A549 (cell line): ENCODE data around the gene ANKRD50. TPM values are rescaled to one million over a fixed set of nuclear protein-coding genes. Genes with fewer than 3 reads are reported as not detected.

Experiments
- ATAC-seq, 2 experiments: fragments of 200-7000 bp in 1 of 2; fragments of >200 bp in 1 of 2; cut with Nextera tagmentation in 1 of 2; cut with Tn5 transposase in 1 of 2; 3 replicates each; pipeline versions ENCODE4 v1.8.0 to v1.9.1; 2018 to 2020; ENCODE audit warnings: mild to moderate bottlenecking in 1 of 2, moderate library complexity in 1 of 2
- CTCF ChIA-PET: fragments of 300-600 bp; sonication (Branson Sonifier 250); formaldehyde crosslinking; extraction: SDS; loops from one replicate; lab custom pipeline; 2021; ENCODE audit warnings: antibody characterized with exemption, inconsistent platforms; lab: Yijun Ruan, JAX
- POLR2A ChIA-PET: fragments of 350-600 bp; formaldehyde crosslinking; extraction: SDS; loops from one replicate; lab custom pipeline; 2021; ENCODE audit warnings: antibody characterized with exemption, inconsistent platforms; lab: Yijun Ruan, JAX
- DNase-seq, 2 experiments: peaks; one replicate each; pipeline versions ENCODE4 v3.0.0 to v3.0.0-alpha.2; 2011 to 2016; ENCODE audit warnings: low read depth in 1 of 2, low spot score in 1 of 2
- FAIRE-seq: peaks from 2 replicates; lab custom pipeline; 2011; peaks lifted over from hg19 to GRCh38; lab: Jason Lieb, UNC
- H3K27ac ChIP-seq, 2 experiments: fragments of >200 bp; sonication (Bioruptor Twin); formaldehyde crosslinking; 3 replicates each; pipeline ENCODE4 v1.5.1; 2016 to 2017
- H3K4me1 ChIP-seq: fragments of >200 bp; sonication (Bioruptor Twin); formaldehyde crosslinking; 3 replicates; pipeline ENCODE4 v1.6.1; 2016
- H3K4me2 ChIP-seq: fragments of >200 bp; sonication (Bioruptor Twin); formaldehyde crosslinking; 3 replicates; pipeline ENCODE4 v1.6.1; 2016
- H3K4me3 ChIP-seq: fragments of >200 bp; sonication (Bioruptor Twin); formaldehyde crosslinking; 3 replicates; pipeline ENCODE4 v1.5.1; 2016
- H3K9me3 ChIP-seq: fragments of >200 bp; sonication (Bioruptor Twin); formaldehyde crosslinking; 3 replicates; pipeline ENCODE4 v1.6.1; 2016
- CBX2 ChIP-seq: fragments of 200-600 bp; sonication (generic); IDR thresholded peaks from 2 replicates; pipeline ENCODE4 v1.6.1; 2016; ENCODE audit warnings: low read depth, mild to moderate bottlenecking, borderline replicate concordance
- CBX8 ChIP-seq: fragments of 200-600 bp; sonication (generic); IDR thresholded peaks from 2 replicates; pipeline ENCODE4 v1.6.1; 2016
- CEBPB ChIP-seq, 2 experiments: fragments of >200 bp in 1 of 2; sonication (Bioruptor Twin) in 1 of 2; formaldehyde crosslinking in 1 of 2; IDR thresholded peaks; 2 replicates each; pipeline ENCODE4 v1.6.1; 2012 to 2016
- CHD2 ChIP-seq: fragments of 150-350 bp; IDR thresholded peaks from 2 replicates; pipeline ENCODE4 v1.6.1; 2014; ENCODE audit warnings: low read length; ENCODE audit not compliant: partially characterized antibody
- CHD4 ChIP-seq: fragments of 200-600 bp; sonication (generic); IDR thresholded peaks from 2 replicates; pipeline ENCODE4 v1.6.1; 2016; ENCODE audit warnings: antibody characterized with exemption, mild to moderate bottlenecking, borderline replicate concordance
- EHF ChIP-seq: fragments of 250-450 bp; sonication (Bioruptor Pico); IDR thresholded peaks from 2 replicates; pipeline ENCODE4 v1.5.0; 2020; ENCODE audit warnings: mild to moderate bottlenecking
- ESRRA ChIP-seq: fragments of 150-350 bp; IDR thresholded peaks from 2 replicates; pipeline ENCODE4 v1.6.1; 2014; ENCODE audit warnings: mild to moderate bottlenecking, low read length, borderline replicate concordance
- FOSB ChIP-seq: fragments of 250-450 bp; sonication (Bioruptor Pico); IDR thresholded peaks from 2 replicates; pipeline ENCODE4 v1.5.0; 2020; ENCODE audit warnings: mild to moderate bottlenecking, moderate library complexity
- GATA3 ChIP-seq: IDR thresholded peaks from 2 replicates; pipeline ENCODE4 v1.6.1; 2012; ENCODE audit warnings: borderline replicate concordance
- HEYL ChIP-seq: fragments of 250-450 bp; sonication (Bioruptor Pico); IDR thresholded peaks from 2 replicates; pipeline ENCODE4 v1.8.0; 2021; ENCODE audit warnings: mild to moderate bottlenecking, moderate library complexity
- HOXA7 ChIP-seq: fragments of 250-450 bp; sonication (Bioruptor Pico); IDR thresholded peaks from 2 replicates; pipeline ENCODE4 v1.5.0; 2020; ENCODE audit warnings: mild to moderate bottlenecking, moderate library complexity
- HOXB5 ChIP-seq: fragments of 250-450 bp; sonication (Bioruptor Pico); IDR thresholded peaks from 2 replicates; pipeline ENCODE4 v1.5.0; 2020; ENCODE audit warnings: mild to moderate bottlenecking, moderate library complexity
- MAFK ChIP-seq: fragments of 450-650 bp; IDR thresholded peaks from 2 replicates; pipeline ENCODE4 v1.6.1; 2014; ENCODE audit not compliant: partially characterized antibody
- MAX ChIP-seq: IDR thresholded peaks from 2 replicates; pipeline ENCODE4 v1.6.1; 2012
- MAZ ChIP-seq: fragments of 150-350 bp; IDR thresholded peaks from 2 replicates; pipeline ENCODE4 v1.6.1; 2014; ENCODE audit warnings: antibody characterized with exemption, low read depth, low read length, borderline replicate concordance
- NR3C1 ChIP-seq: fragments of >200 bp; sonication (Bioruptor Twin); formaldehyde crosslinking; IDR thresholded peaks from 3 replicates; pipeline ENCODE4 v1.6.1; 2017
- PBX3 ChIP-seq: IDR thresholded peaks from 2 replicates; pipeline ENCODE4 v1.6.1; 2012
- PHF8 ChIP-seq: fragments of 200-600 bp; sonication (generic); IDR thresholded peaks from 2 replicates; pipeline ENCODE4 v1.6.1; 2016; ENCODE audit warnings: low read depth, mild to moderate bottlenecking, antibody characterized with exemption, moderate library complexity, borderline replicate concordance
- POLR2A ChIP-seq: IDR thresholded peaks from 2 replicates; pipeline ENCODE4 v1.6.1; 2012; ENCODE audit warnings: mild to moderate bottlenecking, low read length
- POLR2AphosphoS2 ChIP-seq: conservative IDR thresholded peaks from 2 replicates; pipeline ENCODE4 v1.6.1; 2012; ENCODE audit warnings: low read length, improper control_type of control experiment, inconsistent platforms
- RARB ChIP-seq: fragments of 250-450 bp; sonication (Bioruptor Pico); IDR thresholded peaks from 2 replicates; pipeline ENCODE4 v1.8.0; 2021; ENCODE audit warnings: mild to moderate bottlenecking, moderate library complexity
- RFX5 ChIP-seq: fragments of 450-650 bp; IDR thresholded peaks from 2 replicates; pipeline ENCODE4 v1.7.1; 2014; ENCODE audit warnings: antibody characterized with exemption, mild to moderate bottlenecking, moderate library complexity
- TFCP2L1 ChIP-seq: fragments of 250-450 bp; sonication (Bioruptor Pico); IDR thresholded peaks from 2 replicates; pipeline ENCODE4 v1.5.0; 2021; ENCODE audit warnings: mild to moderate bottlenecking
- USF2 ChIP-seq: fragments of 450-650 bp; IDR thresholded peaks from 2 replicates; pipeline ENCODE4 v1.6.1; 2014; ENCODE audit warnings: antibody characterized with exemption
- ZFP36 ChIP-seq: fragments of 450-650 bp; IDR thresholded peaks from 2 replicates; pipeline ENCODE4 v1.6.1; 2014; ENCODE audit warnings: borderline replicate concordance; ENCODE audit not compliant: partially characterized antibody
- WGBS: methylation state at CpG from one replicate; pipeline ENCODE4 v1.1.6; 2017; ENCODE audit errors: missing lambda C conversion rate; 5-methylcytosine and 5-hydroxymethylcytosine counted together
- polyA plus RNA-seq, 4 experiments: library from polyadenylated mRNA; depleted of rRNA in 3 of 4; stranded (reverse); fragments of >200 nt; fragmentation: RNase III in 1 of 4; extraction: RNeasy Plus Mini Kit Qiagen cat#74134 plus additional on column Dnase treatment in 1 of 4; gene quantifications; 2 replicates in 3 of 4; 3 replicates in 1 of 4; pipeline ENCODE4 v1.2.3, GENCODE V29; 2011 to 2017

ANKRD50 gene
- polyA plus RNA-seq, 2 of the 4 experiments (the other 2 are of a cell fraction), result 6.5 to 13.0 TPM

- ATAC-seq (no peak), FAIRE-seq (no peak), DNase-seq (no peak)
- CTCF ChIA-PET, result no interaction called here
- no peak overlapping the region for H3K27ac ChIP-seq
- H3K9me3 ChIP-seq, result peaks cover 12% of the 10 kb centered on the region; the same call in 2 of the 3 replicates
- no peak overlapping the region for H3K4me3 ChIP-seq
- no peaks in the 10 kb centered on the region for H3K4me1 ChIP-seq
- no peak overlapping the region for H3K4me2 ChIP-seq
- no peak for TF ChIP-seq USF2
- no peak for TF ChIP-seq MAX
- no peak for TF ChIP-seq FOSB (CRISPR knock-in tag)
- no peak for TF ChIP-seq CBX2
- TF ChIP-seq GATA3, result no peak
- TF ChIP-seq POLR2AphosphoS2, result no peak
- no peak for TF ChIP-seq CHD4
- no peak for TF ChIP-seq HEYL (CRISPR knock-in tag)
- TF ChIP-seq CEBPB (IDR thresholded peaks at IDR 0.05), result no peak
- TF ChIP-seq EHF (CRISPR knock-in tag), result no peak
- TF ChIP-seq TFCP2L1 (CRISPR knock-in tag), result no peak
- TF ChIP-seq PHF8, result no peak
- TF ChIP-seq RFX5, result no peak
- TF ChIP-seq HOXB5 (CRISPR knock-in tag), result no peak
- no peak for TF ChIP-seq POLR2A
- no peak for TF ChIP-seq MAFK
- no peak for TF ChIP-seq ZFP36
- TF ChIP-seq, all 56 proteins: peak for 0
- POLR2A ChIA-PET, result no interaction called here
These were observed 16.4 kb downstream of the ANKRD50 start for GRCh38 chr4:124696182-124696581.

GRCh38 chr4:124694946-124695598 lies 17.5 kb downstream of the ANKRD50 start:
- Histone ChIP-seq H3K27ac (no peak overlapping the region), H3K4me3 (no peak overlapping the region), H3K9me3 (peaks cover 12% of the 10 kb centered on the region; the same call in 2 of the 3 replicates), H3K4me2 (no peak overlapping the region), H3K4me1 (no peaks in the 10 kb centered on the region)
- DNase-seq, result no peak
- no peak for ATAC-seq
- no peak for FAIRE-seq
- ChIA-PET CTCF (no interaction called here), POLR2A (interaction anchor here (0.9 kb wide), 1 partner anchor 17 kb away, joined by 5 read pairs; the partner anchor contains the start of gene ANKRD50)
- no peak for TF ChIP-seq ZFP36
- no peak for TF ChIP-seq ESRRA
- TF ChIP-seq TFCP2L1 (CRISPR knock-in tag), result no peak
- TF ChIP-seq NR3C1, result no peak
- no peak for TF ChIP-seq MAZ
- TF ChIP-seq CBX8, result no peak
- TF ChIP-seq EHF (CRISPR knock-in tag), result no peak
- TF ChIP-seq RARB (CRISPR knock-in tag), result no peak
- no peak for TF ChIP-seq CHD2
- TF ChIP-seq HOXA7 (CRISPR knock-in tag), result no peak
- 93% methylated on average over 6 of the region's 6 CpGs for WGBS

GRCh38 chr4:124694306-124694705 lies 18.2 kb downstream of the ANKRD50 start:
- TF ChIP-seq RARB (CRISPR knock-in tag), result no peak
- no peak for TF ChIP-seq PBX3
- ATAC-seq (no peak), DNase-seq (no peak), FAIRE-seq (no peak)
- POLR2A ChIA-PET, result no interaction called here
- CTCF ChIA-PET, result no interaction called here
- H3K4me3 ChIP-seq, result no peak overlapping the region
- peaks cover 12% of the 10 kb centered on the region; the same call in 2 of the 3 replicates for H3K9me3 ChIP-seq
- H3K4me2 ChIP-seq, result no peak overlapping the region
- no peak overlapping the region for H3K27ac ChIP-seq
- no peaks in the 10 kb centered on the region for H3K4me1 ChIP-seq
